T-helper 2 cell treated with Interferon-gamma antibody and Interleukin-4, amounts not matched to agents 100 ng/mL and 5 ng/mL, for 36 hours (primary cell): ENCODE data around the gene ATL3. TPM values are rescaled to one million over a fixed set of nuclear protein-coding genes. Genes with fewer than 3 reads are reported as not detected.
"Not testable (repeated sequence)": the region's sequence is repeated elsewhere in the genome, so short reads cannot be mapped to it uniquely, and the experiment has no call there.

Source experiments
- intact Hi-C: fragments of 100-400 bp; cut with micrococcal nuclease; formaldehyde crosslinking; loops from one replicate; pipeline ENCODE4 v1.15.1; 2023
- total RNA-seq: library from RNA; stranded (reverse); gene quantifications from 2 replicates; pipeline ENCODE4 v1.2.3, GENCODE V29; 2022

Gene ATL3, protein sequence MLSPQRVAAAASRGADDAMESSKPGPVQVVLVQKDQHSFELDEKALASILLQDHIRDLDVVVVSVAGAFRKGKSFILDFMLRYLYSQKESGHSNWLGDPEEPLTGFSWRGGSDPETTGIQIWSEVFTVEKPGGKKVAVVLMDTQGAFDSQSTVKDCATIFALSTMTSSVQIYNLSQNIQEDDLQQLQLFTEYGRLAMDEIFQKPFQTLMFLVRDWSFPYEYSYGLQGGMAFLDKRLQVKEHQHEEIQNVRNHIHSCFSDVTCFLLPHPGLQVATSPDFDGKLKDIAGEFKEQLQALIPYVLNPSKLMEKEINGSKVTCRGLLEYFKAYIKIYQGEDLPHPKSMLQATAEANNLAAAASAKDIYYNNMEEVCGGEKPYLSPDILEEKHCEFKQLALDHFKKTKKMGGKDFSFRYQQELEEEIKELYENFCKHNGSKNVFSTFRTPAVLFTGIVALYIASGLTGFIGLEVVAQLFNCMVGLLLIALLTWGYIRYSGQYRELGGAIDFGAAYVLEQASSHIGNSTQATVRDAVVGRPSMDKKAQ
- 40.5 and 40.8 TPM in 2 replicates for total RNA-seq

DNA sequence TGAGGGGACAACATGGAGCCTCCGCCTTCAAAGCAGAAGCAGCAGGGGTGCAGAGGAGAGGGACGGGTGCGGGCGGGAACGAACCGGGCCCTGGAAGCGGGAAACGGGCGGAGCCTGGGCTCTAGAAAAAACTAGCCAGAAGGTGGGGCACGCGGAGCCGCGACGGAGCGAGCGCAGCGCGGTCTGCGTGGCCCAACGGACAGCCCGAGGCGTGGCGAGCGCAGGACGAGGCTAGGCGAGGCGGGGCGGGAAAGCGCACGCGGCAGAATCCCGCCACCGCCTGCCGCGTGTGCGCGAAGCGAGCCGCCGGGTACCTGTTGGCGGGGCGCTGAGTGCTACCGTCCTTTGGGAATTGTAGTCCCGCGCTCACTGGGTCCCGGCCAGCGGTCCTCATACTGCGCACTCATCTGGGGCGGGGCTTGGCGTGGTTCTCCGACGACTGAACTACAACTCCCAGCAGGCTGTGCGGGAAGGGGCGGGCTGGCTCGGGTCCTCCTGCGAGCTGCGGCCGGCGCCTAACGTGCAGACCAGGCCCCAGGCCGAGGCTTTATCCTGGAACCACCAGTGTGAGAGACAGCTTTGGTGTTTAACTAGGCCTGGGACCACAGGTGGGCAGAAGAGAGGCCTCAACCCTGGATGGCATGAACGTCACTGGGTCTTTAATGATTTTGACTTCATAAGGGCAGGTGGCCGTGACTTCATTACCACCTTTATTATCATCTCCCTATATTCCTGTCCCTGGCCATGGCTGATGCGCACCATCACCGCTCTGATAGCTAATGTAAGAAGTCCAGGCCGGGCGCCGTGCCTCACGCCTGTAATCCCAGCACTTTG lies at the start of gene ATL3:
TSS of gene ATL3 (minus strand) at position 55 of the 834 bp plus-strand sequence. CDS start at position 14, 41 bp downstream.
- intact Hi-C loops = loop anchor here (1.0 to 5.0 kb wide), 3 partner anchors 10 to 166 kb away; partner anchors contain the start of genes MARK2, RTN3 and ZFTA

DNA sequence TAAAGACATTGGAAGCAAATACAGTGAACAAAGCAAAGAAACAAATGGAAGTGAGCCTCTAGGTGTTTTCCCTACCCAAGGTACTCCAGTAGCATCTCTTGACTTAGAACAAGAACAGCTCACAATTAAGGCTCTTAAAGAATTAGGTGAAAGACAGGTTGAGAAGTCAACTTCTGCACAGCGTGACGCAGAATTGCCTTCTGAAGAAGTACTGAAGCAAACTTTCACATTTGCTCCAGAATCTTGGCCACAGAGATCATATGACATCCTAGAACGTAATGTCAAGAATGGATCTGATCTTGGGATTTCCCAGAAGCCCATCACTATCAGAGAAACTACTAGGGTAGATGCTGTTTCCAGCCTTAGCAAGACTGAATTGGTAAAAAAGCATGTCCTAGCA lies 49.4 kb upstream of the ATL3 start:
- intact Hi-C loops = no loop called here

DNA sequence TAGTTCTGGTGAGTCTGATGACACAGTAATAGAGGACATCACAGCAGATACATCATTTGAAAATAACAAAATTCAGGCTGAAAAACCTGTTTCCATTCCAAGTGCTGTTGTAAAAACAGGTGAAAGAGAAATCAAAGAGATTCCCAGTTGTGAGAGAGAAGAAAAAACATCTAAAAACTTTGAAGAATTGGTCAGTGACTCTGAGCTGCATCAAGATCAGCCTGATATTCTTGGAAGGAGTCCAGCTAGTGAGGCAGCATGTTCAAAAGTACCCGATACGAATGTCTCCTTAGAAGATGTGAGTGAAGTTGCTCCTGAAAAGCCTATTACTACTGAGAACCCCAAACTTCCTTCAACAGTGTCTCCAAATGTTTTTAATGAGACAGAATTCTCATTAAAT lies 48.8 kb upstream of the ATL3 start:
- intact Hi-C loops = no loop called here

DNA sequence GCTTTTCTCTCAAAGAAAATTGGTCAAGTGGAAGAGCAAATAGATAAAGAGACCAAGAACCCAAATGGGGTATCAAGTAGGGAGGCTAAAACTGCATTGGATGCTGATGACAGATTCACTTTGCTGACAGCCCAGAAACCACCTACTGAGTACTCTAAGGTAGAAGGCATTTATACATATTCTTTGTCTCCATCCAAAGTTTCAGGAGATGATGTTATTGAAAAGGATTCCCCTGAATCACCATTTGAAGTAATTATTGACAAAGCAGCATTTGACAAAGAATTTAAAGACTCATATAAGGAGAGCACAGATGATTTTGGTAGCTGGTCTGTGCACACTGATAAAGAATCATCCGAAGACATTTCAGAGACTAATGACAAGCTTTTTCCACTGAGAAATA lies 47.8 kb upstream of the ATL3 start:
- intact Hi-C loops = no loop called here

DNA sequence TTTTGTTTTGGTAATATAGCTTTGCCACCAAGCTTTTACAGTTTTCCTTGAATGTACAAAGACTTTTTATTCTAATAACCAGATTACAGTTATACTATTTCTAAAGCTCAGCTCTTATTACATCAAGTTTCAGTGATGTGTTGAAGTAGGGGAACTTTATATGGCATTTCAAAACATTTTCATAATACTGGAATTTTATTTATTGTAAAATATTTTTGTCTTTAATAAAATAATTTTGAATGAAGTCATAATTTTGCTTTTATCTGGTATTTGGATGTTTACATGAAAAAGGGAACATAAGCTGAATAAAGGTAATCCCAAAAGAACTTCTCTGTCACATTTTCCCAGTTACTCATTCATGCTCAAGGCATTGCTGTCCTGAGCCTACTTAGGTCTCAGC lies 44.9 kb upstream of the ATL3 start:
- intact Hi-C loops = no loop called here

DNA sequence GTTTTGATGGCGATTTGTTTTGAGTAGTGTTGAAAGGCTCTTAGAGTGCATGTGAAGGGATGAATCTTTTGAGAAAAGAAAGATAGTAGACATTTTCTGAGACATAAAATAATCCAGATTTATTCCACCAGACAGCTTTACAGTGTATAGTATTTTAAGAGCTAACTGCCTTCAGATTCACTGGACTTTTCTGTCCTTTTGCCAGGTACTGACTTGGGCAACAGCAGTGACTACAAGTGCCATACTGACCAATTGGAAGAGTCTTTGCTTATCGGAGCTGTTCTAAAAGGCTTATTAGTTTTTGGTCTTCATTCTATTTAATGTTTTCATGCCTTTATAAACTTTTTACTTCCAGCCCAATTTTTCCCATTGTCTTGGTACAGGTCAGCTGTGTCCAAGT lies 42.6 kb upstream of the ATL3 start:
- intact Hi-C loops = no loop called here

DNA sequence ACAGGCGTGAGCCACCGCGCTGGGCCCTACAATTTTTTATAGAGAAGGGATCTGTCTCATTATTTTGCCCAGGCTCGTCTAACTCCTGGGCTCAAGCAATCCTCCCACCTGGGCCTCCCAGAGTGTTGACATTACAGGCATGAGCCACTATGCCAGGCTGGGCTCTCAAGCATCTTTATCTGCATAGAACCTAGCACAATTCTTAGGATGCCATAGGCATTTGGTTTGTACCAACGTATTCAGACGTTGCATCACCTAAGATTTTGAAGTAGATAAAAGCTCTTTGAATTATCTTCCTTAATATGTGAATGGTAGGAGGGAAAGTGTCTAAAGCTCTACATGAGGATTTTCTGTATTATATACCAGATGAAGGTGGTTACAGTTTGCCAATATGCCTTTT lies 40.7 kb upstream of the ATL3 start:
- intact Hi-C loops = no loop called here

DNA sequence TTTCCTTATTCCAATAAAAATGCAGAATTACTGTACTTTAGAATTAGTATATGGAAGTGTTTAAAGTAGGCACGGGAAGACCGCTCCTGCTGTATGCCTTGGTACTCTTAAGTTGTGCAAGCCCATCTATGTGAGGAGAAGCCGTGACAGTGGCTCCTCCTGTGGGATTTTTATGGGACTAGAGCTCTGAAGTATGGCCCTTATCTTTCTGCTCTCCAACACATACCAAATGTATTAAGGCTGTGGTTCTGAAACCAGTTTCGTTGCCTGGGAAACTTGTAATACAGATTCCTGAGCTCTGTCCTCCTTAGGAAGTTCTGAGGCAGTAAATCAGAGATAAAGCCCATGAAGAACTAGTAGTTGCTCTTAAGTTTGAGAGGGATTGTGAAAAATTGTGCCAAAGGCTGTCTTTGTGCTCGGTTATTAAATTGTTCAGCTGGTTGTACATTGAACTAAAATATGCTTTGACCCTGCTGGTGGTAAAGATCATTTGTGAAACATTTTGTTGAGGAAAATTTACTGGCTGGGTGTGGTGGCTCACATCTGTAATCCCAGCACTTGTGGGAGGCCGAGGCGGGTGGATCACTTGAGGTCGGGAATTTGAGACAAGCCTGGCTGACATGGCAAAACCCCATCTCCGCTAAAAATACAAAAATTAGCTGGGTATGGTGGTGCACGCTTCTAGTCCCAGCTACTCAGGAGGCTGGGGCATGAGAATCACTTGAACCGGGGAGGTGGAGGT lies 39.5 kb upstream of the ATL3 start:
- intact Hi-C loops = no loop called here

DNA sequence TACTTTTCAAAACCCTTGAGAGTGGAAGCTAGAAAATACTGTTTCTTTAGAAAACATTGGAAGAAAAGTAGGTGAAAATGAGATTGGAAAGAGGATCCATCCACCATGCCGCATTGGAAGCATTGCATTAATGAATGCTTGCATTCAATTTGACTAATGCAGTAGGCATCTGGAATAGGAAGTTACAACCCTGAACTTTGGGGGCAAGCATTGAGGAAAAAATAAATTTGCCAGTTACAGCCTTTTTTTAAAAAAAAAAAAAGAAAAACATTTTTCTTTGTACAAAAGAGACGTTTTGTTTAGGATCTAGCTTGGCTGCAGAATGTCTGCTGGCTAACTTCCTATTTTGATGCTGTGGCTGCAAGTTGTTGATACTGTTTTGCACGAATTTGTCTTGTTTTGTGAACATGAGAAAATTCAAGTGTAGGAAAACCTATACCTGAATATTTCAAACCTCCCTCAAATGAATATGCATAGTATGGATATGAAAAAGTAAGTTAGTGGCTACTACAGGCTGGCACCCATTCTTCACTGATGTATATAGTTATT lies 38.2 kb upstream of the ATL3 start:
- intact Hi-C loops = no loop called here

DNA sequence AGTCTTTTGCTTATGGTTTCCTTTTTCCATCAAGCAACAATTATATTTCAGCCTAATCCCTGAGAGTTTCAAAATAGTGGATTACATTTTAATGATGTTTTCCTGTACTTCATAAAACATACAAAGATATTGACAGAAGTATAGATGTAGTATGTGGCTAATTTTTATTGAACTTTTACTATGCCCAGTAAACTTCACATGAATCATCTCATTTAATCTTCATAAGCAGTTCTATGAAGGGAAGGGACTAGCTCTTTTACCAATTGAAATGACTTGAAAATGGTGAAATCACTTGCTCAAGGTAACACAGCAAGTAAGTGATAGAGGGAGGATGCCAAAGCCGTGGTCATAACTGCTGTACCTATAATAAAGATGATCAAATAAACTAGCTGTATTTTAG lies 37.6 kb upstream of the ATL3 start:
- intact Hi-C loops = no loop called here

DNA sequence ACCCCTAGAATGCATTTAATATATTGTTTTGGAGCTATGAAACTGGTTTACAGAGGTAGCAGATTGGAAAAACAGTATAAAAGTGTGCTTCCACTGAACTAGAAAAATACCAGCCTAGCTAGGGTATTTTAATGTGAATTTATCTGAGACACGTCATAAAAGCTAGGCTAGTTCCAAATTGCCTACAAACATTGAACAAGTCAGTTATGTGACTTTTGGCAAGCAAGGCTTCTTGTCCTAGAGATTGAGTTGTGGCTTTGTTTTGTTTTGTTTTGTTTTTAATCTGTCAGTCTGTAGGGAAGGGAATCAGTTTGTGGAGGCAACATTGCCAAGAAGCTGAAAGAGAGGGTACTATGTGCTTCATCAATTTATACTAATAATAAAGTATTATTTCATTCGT lies 34.4 kb upstream of the ATL3 start:
- intact Hi-C loops = no loop called here

DNA sequence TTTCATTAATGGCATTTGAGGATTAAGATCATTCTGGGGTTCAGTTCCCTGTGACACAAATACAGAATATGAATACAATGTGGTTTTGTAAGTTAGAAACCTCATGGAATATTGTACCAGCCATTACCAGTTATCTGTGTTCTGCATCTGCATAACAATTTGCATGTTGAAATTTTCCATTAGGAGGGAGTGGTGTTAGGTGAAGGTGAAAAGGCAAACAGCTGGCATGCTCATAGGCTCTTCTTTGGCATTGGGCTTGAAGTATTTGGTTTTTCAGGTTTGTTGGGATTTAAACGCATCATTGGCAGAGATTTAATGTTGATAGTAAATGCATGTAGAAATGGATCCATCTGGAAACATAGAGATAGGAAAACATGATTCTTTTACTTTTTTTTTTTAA lies 28.7 kb upstream of the ATL3 start:
- intact Hi-C loops = no loop called here

DNA sequence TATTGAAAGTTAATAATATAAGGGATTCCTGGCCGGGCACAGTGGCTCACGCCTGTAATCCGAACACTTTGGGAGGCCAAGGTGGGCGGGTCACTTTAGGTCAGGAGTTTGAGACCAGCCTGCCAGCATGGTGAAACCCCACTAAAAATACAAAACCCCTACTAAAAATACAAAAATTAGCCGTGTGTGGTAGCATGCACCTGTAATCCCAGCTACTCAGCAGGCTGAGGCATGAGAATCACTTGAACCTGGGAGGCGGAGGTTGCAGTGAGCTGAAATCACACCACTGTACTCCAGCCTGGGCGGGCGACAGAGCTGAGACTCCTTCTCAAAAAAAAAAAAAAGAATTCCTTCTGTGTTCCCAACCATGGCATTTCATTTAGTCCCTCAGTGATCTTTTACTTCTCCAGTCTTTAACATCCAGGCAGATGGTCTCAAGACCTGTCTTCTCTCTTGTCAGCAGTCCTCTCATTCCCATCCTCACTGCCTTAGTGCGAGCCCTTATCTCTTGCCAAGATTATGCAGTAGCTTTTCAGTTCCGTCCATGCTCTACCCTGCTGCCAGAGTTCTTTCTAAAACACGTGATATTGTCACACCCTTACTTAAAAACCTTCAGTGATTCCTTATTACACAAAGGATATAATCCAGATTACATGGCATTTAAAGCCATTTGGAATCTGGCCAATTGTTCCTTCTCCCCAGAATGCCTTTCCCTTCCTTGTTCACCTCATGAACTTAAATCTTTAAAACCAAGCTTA lies 28.0 kb upstream of the ATL3 start:
- intact Hi-C loops = no loop called here

DNA sequence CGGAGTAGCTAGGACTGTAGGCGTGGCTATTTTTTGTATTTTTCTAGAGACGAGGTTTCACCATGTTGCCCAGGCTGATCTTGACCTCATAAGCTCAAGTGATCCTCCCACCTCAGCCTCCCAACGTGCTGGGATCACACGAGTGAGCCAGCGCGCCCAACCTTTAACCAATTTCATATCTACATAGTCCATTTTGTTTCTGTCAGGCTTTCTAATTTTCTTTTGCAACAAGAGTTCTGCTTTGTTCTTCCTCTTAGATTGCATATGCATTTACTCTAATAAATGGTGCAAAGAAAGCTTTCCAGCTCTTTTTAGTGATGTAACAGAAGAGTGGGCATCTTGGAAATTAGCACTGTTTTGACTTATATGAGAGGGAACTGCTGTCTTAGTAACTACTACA lies 23.4 kb upstream of the ATL3 start:
- intact Hi-C loops = no loop called here

DNA sequence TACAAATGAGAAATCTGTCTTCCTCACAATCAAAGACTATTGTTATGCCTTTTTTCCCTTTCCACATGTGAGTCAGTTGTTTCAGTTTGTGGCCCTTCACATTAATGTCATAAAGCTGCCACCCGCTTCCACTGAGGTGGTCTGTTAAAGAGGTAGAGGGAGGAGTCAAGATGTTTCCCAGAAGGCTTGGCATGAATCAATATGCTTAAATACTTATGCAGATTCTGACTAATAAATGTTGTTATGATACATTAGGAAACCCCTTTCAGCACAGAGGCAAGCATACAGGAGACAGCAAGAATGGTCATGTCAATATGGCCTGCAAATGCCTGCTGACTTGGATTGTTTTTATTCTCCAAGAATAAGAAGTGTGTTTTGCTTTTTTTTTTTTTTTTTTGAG lies 16.7 kb upstream of the ATL3 start:
- intact Hi-C loops = no loop called here

DNA sequence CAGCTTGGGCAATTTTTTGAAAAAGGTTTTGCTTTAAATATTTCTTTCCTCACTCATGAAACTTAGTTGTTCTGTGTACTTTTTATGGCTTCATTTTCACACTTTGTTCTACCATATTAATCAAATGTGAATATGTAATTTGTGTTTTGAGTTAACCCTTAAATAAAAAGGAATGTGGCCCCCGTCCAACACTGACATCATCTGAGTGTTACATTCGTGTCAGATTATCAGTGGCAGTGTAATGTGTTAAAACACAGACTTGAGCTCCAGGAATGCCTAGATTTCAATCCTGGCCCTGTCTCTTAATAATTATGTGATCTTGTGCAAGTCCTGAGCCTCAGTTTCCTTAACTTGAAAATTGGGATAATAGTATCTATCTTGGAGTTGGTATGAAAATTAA lies 15.8 kb upstream of the ATL3 start:
- intact Hi-C loops = no loop called here

DNA sequence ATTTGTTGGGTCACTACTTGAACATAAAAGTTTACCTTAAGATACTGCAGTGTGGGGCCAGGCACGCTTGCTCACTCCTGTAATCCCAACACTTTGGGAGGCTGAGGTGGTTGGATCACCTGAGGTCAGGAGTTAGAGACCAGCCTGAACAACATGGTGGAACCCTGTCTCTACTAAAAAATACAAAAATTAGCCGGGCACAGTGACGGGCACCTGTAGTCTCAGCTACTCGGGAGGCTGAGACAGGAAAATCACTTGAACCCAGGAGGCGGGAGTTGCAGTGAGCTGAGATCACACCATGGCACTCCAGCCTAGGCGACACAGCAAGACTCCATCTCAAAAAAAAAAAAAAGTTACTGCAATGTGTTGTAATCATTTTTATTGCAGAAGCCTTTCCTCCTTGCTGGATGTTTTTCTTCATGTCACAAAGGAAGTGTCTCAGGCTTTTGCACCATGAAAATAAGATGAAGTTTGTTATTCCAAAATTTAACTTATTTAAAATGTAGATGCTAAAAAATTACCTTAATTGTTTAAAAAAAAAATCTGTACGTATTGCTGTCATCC lies 14.1 kb upstream of the ATL3 start:
- intact Hi-C loops = not testable (repeated sequence)

DNA sequence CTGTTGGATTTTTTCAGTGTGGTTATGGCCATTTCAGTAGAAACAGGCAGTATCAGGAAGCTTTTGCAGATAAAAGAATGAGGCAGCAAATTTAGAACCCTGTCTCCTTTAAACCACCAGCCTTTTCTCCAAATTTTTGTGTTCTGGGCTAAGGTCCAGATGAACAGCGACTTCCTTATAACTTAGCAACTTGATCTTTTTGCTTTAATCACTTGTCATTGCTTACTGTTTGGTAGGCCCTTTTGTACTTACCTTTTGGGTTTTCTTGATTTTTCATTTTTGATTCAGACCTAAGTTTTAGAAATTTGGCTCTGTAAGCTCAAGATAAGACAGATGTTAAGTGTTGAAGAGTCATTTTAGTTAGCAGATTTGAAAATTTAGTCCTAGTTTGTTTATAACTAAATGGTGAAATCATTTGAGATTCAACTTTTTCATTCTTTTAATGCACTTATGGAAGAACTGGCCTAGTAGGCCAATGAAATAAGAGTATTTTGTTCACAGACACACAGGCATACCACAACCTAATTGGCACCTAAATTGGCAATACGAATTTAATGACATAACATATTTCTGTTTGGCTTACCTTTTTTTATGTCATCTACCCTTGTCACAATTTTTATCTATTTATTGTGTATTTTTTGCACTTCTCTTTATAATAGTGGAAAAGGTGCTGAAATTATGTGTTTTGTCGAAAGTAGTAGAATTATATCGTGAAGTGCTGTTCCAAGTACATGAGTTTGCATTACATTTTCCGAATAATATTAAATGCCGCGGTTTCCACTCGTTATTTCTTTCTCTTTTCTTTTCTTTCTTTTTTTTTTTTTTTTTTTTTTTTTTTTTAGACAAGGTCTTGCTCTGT lies 12.2 kb upstream of the ATL3 start:
- intact Hi-C loops = loop anchor here (5.0 kb wide), 1 partner anchor 801 kb away; the partner anchor contains the start of gene SLC3A2
